NAMALWA (cell line): ENCODE data around the gene PTGDS.

Experiments used
- DNase-seq: peaks from one replicate; pipeline ENCODE4 v3.0.0-alpha.2; 2015; ENCODE audit warnings: low spot score

PTGDS gene

GRCh38 chr9:136977223-136977622 is at the start of gene PTGDS:
Gene PTGDS, plus strand, starts transcription at chr9:136977504. Its CDS starts 75 bp downstream, at chr9:136977579.
- DNase-seq, result no peak

GRCh38 chr9:136928591-136928990 is 48.7 kb upstream of the PTGDS start:
- peak; percentile 22 for DNase-seq

- no peak for DNase-seq
Observed at GRCh38 chr9:136930014-136930413, 47.3 kb upstream of the PTGDS start.

DNA sequence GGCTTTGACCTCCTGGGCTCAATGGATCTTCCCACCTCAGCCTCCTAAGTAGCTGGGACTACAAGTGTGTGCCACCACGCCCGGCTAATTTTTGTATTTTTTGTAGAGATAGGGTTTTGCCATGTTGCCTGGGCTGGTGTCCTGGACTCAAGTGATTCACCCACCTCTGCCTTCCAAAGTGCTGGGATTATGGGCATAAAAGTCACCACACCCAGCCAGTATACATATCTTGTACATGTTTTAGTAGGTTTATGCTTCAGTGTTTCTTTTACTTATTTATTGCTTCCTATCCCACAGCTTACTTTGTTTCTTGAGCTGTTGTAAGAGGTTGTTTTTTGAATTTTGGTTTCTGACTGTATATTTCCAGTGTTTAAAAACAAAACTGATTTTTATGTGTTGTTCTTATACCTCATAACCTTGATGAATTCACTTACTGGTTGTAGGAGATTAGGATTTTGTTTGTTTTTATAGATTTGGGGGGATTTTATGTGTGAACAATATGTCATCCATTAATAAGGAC is 45.6 kb upstream of the PTGDS start:
- no peak for DNase-seq

DNA sequence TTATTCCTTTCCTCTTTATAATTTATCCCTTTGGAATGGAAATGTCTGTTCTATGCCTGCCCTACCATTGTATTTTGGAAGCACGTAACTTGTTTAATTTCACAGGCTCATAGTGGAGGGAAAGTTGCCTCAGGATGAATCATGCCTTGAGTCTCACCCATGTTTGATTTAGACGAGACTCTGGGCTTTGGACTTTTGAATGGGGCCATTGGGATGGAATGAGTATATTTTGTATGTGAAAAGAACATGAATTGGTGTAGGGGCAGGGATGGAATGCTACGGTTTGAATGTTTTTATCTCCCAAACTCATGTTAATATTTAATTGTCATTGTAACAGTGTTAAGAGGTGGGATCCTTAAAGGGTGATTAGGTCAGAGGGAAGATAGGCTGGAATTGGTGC is 43.0 kb upstream of the PTGDS start:
- no peak for DNase-seq

DNA sequence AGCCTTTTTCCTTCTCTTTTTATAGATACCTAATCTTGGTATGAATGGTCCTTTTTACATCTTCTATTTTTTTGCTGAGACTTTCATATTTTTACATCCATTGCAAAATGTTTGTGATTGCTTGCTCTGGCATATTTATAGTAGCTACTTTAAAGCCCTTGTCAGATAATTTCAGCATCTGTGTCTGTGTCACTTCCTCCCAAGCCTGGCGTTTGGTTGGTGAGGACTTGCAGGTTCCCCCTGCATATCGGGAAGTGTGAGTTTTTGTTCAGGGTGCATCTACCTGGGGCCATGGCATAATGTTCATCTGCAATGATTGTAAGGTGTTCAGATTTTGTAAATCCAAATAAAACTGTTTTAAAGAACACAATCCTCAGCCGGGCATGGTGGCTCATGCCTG is 41.7 kb upstream of the PTGDS start:
- DNase-seq, result no peak

DNA sequence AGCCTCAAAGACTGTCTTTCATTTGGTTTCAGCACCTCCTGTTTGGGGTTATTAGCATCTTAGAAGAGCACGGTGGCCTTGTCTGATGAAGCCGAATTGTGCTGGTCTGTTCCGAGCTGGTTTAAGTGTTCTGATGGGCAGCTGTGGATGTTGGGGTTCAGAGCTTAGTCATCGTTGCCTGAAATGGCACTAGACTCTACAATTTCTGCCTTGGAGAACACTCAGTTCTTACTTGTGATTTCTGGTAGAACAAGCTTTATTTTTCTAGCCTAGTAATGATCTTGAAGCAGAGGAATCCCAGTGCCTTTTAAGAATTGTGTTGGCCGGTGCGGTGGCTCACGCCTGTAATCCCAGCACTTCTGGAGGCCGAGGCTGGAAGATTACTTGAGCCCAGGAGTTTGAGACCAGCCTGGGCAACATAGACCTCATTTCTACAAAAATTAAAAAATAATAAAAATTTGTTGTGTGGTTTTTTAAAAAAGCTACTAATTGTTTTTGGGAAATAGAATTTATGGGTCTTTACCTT is 40.6 kb upstream of the PTGDS start:
- DNase-seq, result no peak

DNA sequence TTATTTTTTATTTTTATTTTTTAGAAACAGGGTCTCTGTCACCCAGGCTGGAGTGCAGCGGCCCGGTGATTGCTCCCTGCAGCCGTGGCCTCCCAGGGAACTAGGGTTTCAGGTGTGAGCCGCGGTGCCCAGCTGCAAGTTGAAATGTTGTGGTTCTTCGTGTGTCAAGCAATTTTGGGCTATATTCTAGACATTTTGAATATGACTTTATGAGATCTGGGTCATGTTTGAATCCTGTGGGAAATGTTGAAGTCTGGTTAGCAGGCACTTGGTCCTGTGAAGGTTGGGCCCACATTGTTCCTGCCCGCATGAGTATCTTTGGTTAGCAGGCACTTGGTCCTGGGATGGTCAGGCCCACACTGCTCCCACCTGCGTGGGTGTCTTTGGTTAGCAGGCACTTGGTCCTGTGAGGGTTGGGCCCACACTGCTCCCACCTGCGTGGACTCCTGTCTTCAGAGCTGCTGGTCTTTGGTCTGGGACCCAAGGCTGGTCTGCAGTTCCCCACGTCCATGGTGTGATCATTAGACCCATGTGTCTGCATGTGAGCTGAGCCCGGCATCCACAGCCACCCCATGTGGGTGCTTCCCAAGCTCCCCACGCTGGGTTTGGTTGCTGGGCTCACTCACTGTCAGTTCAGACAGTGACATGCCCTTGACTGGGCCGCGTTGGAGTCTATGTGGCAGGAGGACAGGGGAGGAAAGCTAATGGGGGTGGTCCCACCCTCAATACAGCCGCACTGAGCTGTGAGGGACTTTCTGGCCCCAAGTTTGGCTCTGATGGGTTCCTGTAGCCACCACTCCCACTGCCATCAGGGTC is 39.9 kb upstream of the PTGDS start:
- no peak for DNase-seq

DNA sequence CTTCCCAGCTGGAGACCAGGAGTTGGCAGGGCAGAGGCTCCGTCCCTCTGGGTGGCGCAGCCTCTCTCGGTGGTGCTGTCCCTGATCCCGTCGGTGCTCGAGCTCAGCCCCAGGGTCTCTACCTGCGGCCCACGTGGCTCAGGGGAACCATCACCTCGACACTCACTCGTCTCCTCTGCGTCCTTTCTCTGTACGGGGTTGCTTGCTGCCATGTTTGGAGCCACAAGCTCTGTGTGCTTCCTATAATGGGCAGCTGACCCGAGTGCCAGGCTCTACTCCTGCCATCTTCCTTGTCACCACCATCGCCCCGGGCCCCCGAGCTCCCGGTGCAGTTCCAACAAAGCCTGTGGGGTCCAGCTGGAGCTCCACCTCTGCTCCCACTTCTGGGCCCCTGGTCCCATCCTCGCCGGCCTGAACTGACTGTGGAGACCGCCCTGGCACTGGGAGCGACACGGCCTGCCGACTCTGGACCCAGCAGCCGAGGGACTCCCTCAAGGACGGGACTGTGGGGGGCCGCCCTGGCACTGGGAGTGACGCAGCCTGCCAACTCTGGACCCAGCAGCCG is 37.8 kb upstream of the PTGDS start:
- no peak for DNase-seq

DNA sequence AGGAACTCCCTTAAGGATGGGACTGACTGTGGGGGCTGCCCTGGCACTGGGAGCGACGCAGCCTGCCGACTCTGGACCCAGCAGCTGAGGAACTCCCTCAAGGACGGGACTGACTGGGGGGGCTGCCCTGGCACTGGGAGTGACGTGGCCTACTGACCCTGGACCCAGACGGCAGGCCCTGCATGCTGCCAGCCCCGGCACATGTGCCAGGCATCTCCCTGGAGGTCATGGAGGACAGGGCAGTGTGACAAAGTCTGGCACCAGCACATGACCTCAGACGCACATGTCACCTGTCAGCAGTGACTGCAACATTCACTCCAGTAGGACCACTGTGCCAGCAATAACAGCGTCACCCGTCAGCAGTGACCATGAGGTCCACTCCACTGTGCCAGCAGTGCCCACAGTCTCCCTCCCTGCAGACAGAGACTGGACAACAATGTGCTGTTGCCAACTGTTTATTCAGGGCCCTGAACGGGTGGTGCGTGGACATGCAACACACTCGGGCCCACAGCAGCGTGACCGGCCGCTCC is 37.2 kb upstream of the PTGDS start:
- DNase-seq, result no peak

DNA sequence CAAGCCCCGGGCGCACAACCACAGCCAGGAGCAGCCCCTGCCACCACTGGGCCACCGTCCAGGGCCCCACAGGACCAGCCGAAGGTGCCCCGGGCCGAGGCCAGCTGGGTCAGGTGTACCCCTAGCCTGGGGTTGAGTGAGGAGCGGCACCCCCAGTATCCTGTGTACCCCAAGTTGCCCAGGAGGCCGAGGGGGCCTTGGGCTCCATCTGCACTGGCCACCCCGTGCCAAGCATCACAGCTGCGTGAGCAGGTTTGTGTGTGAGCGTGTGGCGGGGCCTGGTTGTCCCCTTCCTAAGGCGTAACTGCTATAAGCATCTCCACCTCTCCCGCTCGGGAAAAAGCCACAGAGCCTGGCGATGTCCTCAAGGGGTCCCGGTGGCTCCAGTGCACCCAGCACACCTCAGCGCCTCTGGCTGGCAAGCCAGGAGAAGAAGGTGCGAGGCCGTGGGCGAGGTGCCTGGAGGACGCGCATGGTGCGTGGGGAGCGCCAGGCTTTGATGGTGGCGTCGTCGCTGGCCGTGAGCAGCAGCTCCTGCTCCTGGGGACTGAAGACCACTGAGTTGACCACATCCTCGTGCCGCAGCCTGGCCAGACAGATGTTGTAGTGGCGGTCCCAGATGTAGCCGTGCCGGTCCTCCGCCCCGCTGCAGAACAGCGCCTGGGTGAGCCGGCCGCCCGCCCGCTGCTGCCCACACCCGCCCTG is 36.6 kb upstream of the PTGDS start:
- DNase-seq, result no peak

DNA sequence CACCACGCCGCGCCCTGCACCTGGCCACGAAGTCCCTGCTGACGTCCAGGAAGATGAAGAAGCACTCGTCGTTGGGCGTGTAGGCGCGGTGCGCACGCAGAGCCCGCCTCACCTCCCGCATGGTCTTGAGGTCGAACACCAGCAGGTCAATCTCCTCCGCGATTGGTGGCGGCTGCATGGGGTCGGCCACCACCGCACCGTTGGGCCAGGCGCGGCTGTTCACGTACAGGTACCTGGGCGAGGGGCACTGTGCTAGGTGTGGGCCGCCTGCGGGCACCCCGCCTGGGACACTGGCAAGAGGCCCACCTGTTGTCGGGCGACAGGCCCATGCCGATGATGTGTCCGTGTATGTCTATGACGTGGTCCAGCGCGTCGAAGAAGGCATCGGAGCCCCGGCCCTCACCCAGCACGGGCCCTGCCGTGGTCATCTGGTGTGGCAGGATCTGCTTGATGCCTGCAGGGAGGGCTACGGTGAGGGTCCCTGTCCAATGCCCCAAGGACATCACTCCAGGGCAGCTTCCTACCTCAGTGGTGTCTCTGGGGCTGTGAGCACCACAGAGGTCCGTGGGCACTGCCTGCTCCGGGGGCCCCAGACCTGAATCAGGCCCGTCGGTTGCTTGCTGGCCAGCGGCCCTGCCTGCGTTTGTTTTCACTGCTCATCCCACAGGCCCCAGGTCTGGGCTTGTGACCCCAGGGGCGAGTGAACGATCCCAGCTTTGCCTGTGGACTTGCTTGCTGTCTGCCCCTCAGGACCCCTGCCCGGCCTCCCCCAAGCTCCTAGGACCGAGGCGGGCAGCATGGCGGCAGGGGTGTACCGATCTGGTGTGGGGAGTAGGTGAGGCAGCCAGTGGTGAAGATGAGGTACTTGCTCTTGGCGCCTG is 35.8 kb upstream of the PTGDS start:
- no peak for DNase-seq

- no peak for DNase-seq
Observed at GRCh38 chr9:136942112-136942880, 35.0 kb upstream of the PTGDS start.

DNA sequence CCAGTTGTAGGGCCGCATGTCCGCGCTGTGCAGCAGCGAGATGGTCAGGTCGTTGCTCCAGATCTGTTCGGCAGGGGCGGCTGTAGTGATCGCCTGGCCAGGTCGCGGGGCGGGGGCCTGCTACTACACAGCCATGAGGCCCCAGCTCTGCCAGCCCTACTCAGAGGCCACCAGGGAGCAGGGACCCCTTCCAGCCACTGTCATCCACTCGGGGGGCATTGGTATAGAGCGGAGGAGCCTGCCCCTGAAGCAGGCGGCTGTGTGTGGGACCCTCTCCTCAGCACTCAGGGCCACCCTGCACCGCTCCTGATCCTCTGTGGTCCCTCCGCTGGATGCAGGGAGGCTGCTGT is 34.4 kb upstream of the PTGDS start:
- no peak for DNase-seq

- peak; percentile 63 for DNase-seq
Observed at GRCh38 chr9:136943291-136944211, 33.8 kb upstream of the PTGDS start.

DNA sequence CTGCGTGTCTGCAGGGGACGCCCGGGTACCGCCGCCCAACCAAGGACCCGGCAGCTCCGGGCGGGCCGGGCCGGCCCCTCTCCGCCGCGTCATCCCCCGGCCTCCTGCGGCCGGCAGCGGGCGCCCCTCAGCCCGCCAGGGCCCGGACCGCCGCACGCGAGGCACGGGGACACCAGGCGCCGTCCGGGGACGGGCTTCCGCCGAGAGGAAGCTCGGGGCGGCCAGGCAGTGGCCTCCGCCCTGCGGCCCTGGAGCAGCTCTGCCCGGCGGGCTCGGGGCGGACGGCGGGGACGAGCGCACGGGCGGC is 33.1 kb upstream of the PTGDS start:
- DNase-seq, result peak; percentile 55

DNA sequence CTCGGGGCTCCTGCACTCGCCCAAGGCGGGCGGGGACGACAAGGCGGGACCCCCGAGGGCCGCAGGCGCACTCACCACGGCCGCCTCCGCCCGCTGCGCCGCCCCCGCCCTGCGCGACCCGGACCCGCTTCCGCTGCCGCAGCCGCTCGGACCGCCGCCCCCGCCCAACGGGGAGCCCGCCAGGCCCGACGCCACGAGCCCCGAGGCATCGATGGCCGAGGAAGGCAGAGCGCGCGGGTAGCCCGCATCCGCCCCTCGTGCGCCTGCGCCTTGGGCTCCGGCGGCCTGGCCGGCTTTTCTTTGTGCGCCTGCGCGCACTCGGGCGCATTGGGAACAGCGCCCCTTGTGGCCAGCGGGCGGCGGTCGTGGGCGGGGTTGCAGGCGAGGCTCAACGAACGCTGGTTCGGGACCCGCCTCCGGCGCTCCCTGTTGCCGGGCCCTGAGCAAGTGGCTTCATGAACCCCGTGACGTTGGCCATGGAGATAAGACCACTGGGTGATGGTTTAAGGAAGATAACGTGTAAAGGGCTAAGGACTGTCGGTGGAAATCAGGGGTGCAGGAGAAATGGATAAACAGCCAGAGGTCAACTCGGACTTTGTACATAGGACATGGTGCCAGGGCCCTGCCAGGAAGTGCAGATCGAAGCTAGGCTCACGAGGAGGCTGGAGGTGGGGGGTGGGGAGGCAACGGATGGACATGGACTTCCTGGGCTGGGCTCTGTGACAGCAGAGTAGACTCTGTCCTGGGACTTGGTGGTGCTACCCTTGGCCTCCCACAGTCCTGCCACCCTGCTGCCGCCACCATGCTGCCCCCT is 32.6 kb upstream of the PTGDS start, which contains the start of the genes C8G and FBXW5:
Gene C8G, plus strand, starts transcription at position 725 of the 814 bp plus-strand sequence. Its CDS starts 78 bp downstream, at position 803.
Gene FBXW5, minus strand, starts transcription at position 220 of the 814 bp plus-strand sequence. CDS start 655 bp downstream, outside the sequence.
- peak; percentile 96 for DNase-seq

DNA sequence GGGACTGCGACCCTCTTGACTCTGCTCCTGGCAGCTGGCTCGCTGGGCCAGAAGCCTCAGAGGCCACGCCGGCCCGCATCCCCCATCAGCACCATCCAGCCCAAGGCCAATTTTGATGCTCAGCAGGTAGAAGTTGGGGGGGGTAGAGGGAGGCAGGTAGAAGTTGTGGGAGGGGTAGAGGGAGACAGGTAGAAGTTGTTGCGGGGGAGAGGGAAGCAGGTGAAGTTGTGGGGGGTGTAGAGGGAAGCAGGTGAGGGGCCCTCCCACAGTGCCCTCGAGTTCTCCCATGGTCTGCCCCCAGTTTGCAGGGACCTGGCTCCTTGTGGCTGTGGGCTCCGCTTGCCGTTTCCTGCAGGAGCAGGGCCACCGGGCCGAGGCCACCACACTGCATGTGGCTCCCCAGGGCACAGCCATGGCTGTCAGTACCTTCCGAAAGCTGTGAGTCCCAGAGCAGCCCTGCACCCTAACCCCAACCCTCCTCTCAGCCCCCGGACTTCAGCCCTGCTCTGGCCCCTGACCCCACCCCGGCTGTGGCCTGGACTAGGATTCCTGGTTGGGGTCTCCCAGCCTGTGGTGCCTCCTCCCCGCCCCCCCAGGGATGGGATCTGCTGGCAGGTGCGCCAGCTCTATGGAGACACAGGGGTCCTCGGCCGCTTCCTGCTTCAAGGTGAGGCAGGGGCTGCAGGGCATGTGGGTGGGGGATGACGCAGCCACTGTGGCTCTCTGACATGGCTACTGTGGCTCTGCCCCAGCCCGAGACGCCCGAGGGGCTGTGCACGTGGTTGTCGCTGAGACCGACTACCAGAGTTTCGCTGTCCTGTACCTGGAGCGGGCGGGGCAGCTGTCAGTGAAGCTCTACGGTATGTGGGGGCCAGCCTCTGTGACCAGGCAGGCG is 31.7 kb upstream of the PTGDS start:
- no peak for DNase-seq
